HEK293T (cell line): Measurements from ENCODE around the gene MTA2.

Experiments used
- FOXA1 ChIP-seq: fragments of 450-650 bp; IDR thresholded peaks from 2 replicates; pipeline ENCODE4 v1.6.1; 2016; ENCODE audit warnings: mild to moderate bottlenecking
- TARDBP ChIP-seq: fragments of 450-650 bp; IDR thresholded peaks from 2 replicates; pipeline ENCODE4 v1.6.1; 2016

- TF ChIP-seq FOXA1 (no peak), TARDBP (no peak)
These were observed 13.9 kb upstream of the MTA2 start for GRCh38 chr11:62615521-62615920.
